Measurements from ENCODE around the gene CHI3L1.

DNA sequence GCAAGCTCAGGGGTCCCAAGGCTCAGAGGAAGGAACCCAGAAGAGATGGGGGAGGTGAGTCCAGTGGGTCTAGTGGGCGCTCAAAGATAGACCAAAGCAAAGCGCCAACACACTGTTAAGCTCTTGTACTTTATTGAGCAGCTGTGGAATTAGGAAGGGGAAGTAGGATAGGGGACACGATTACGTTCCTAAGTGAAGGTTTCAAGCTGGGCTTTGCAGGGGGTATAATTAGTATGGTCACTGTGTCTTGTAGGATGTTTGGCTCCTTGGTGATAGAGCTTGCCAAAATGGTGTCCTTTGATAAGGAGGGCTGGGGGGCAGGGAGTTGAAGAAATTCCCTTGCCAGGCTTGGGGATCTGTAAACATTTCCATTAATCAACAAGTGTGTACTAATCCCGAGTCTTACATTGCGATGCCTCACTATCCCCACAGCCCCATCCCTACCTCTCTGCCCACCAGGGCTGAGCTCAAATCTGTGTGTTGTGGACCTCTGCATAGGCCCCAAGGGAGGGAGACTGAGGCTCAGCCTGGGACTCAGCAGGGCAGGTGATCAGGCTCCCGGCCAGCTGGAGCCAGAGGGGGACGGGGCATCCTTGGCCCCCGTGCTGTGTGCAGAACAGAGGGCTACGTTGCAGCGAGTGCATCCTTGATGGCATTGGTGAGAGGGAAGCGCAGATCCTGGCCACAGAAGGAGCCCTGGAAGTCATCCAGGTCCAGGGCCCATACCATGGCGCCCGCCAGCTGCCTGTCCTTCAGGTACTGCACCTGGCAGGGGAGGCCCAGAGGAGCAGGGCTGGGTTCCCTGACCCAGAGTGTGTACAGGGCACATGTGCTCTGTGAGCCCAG is 7.5 kb downstream of the CHI3L1 start:
- TF ChIP-seq, protein P1, sequence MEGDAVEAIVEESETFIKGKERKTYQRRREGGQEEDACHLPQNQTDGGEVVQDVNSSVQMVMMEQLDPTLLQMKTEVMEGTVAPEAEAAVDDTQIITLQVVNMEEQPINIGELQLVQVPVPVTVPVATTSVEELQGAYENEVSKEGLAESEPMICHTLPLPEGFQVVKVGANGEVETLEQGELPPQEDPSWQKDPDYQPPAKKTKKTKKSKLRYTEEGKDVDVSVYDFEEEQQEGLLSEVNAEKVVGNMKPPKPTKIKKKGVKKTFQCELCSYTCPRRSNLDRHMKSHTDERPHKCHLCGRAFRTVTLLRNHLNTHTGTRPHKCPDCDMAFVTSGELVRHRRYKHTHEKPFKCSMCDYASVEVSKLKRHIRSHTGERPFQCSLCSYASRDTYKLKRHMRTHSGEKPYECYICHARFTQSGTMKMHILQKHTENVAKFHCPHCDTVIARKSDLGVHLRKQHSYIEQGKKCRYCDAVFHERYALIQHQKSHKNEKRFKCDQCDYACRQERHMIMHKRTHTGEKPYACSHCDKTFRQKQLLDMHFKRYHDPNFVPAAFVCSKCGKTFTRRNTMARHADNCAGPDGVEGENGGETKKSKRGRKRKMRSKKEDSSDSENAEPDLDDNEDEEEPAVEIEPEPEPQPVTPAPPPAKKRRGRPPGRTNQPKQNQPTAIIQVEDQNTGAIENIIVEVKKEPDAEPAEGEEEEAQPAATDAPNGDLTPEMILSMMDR (IDR thresholded peaks at IDR 0.05 in 8 of 11, conservative IDR thresholded peaks at IDR 0.05 in 3 of 11) = no peak
- TF ChIP-seq POLR2A (IDR thresholded peaks at IDR 0.05) = no peak
- TF ChIP-seq POLR2AphosphoS5 (IDR thresholded peaks at IDR 0.05) = no peak
